SH-SY5Y (cell line): ENCODE data around the gene LCP2.

Experiments used
- GATA2 ChIP-seq: IDR thresholded peaks from 2 replicates; pipeline ENCODE4 v1.6.1; 2011; ENCODE audit warnings: mild to moderate bottlenecking, low read depth, low read length
- GATA3 ChIP-seq: IDR thresholded peaks from 2 replicates; pipeline ENCODE4 v1.6.1; 2011; ENCODE audit warnings: low read depth, mild to moderate bottlenecking, low read length, moderate library complexity

DNA sequence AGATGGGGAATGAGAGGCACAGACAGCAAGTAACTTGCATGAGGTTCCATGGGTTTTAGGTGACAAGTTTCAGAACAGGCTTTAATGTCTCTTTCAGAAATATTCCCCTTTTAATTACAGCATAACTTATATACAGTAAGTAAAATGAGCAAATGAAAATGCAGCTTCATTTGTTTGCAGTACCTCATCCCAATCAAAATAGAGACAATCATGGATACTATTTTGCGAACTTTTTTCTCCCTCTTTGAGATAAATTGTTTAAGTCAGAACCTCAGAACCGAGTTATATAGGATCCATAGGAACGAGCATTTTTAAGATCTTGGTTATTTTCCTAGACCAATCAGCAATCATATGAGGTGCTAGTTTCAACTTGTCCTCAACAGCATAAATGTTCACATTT is 3.5 kb downstream of the LCP2 start:
- TF ChIP-seq GATA2 (no peak), GATA3 (no peak)
